Sigmoid colon (tissue), 4 donors: ENCODE measurements around the gene TMEFF2.

Source experiments
- EP300 ChIP-seq, 4 donors: sonication (generic); formaldehyde crosslinking; IDR thresholded peaks; one replicate each; pipeline ENCODE4 v1.6.1; 2017; ENCODE audit warnings: antibody characterized with exemption in 4 of 4
- POLR2A ChIP-seq, 2 donors: fragments of 450-650 bp; IDR thresholded peaks; one replicate each; pipeline ENCODE4 v1.6.1; 2016; ENCODE audit warnings: antibody characterized with exemption in 2 of 2, mild to moderate bottlenecking in 2 of 2, moderate library complexity in 2 of 2
- TF ChIP-seq, protein P1 (sequence below), 4 experiments: fragments of 450-650 bp in 3 of 4; fragments of 200-600 bp in 1 of 4; IDR thresholded peaks; one replicate each; pipeline ENCODE4 v1.5.1; 2016 to 2019; ENCODE audit warnings: antibody characterized with exemption in 4 of 4, mild to moderate bottlenecking in 3 of 4, moderate library complexity in 2 of 4

DNA sequence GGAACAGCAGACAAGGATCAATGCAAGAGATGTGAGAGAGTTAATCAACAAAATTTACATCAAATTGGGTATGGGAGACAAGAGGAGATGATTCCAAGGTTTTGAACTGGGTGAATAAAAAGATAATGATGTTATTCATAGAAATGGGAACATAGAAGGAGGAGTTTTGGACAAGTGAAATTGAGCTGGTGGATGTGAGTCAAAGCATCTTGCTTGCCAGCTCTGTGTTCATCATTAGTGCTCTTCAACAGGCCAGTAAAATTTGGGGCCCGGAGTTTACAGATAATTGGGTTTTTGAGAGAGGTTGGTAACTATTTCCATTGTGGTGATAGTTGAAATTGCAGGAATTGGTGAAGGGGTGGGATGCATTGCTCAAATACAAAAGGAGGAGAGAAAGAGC lies 277.9 kb downstream of the TMEFF2 start:
- TF ChIP-seq POLR2A (IDR thresholded peaks at IDR 0.05) = no peak
- TF ChIP-seq, protein P1, sequence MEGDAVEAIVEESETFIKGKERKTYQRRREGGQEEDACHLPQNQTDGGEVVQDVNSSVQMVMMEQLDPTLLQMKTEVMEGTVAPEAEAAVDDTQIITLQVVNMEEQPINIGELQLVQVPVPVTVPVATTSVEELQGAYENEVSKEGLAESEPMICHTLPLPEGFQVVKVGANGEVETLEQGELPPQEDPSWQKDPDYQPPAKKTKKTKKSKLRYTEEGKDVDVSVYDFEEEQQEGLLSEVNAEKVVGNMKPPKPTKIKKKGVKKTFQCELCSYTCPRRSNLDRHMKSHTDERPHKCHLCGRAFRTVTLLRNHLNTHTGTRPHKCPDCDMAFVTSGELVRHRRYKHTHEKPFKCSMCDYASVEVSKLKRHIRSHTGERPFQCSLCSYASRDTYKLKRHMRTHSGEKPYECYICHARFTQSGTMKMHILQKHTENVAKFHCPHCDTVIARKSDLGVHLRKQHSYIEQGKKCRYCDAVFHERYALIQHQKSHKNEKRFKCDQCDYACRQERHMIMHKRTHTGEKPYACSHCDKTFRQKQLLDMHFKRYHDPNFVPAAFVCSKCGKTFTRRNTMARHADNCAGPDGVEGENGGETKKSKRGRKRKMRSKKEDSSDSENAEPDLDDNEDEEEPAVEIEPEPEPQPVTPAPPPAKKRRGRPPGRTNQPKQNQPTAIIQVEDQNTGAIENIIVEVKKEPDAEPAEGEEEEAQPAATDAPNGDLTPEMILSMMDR (IDR thresholded peaks at IDR 0.05) = no peak
- no peak for TF ChIP-seq EP300 (IDR thresholded peaks at IDR 0.05)
